Activated CD8-positive, alpha-beta memory T cell treated with anti-CD3 and anti-CD28 coated beads, Interleukin-2, amount 50 U/mL, for 24 hours (primary cell): ENCODE data around the gene DPYD.

Experiments
- DNase-seq: peaks from one replicate; pipeline ENCODE4 v3.0.0-alpha.2; 2020; ENCODE audit errors: extremely low read depth

DPYD gene

GRCh38 chr1:97920832-97921571 is at the start of gene DPYD:
TSS of gene DPYD (minus strand) at chr1:97921034. CDS start at chr1:97920922, 112 bp downstream.
- peak; percentile 51 for DNase-seq

- DNase-seq = no peak
Measured at GRCh38 chr1:97960470-97960869, 39.6 kb upstream of the DPYD start.

GRCh38 chr1:97947695-97948094 is 26.9 kb upstream of the DPYD start:
- no peak for DNase-seq

GRCh38 chr1:97943354-97943753 is 22.5 kb upstream of the DPYD start:
- DNase-seq = no peak

GRCh38 chr1:97942161-97943123 is 21.6 kb upstream of the DPYD start:
- DNase-seq = no peak

- no peak for DNase-seq
Measured at GRCh38 chr1:97938285-97938642, 17.4 kb upstream of the DPYD start.

GRCh38 chr1:97936976-97937375 is 16.1 kb upstream of the DPYD start:
- no peak for DNase-seq

- DNase-seq = no peak
Measured at GRCh38 chr1:97934491-97934890, 13.7 kb upstream of the DPYD start.

- no peak for DNase-seq
Measured at GRCh38 chr1:97929874-97930851, 9.3 kb upstream of the DPYD start.

GRCh38 chr1:97926017-97926708 is 5.3 kb upstream of the DPYD start:
- no peak for DNase-seq

GRCh38 chr1:97925151-97925550 is 4.3 kb upstream of the DPYD start:
- DNase-seq = no peak

GRCh38 chr1:97923811-97924210 is 3.0 kb upstream of the DPYD start:
- DNase-seq = no peak

- DNase-seq = no peak
Measured at GRCh38 chr1:97920276-97920831, 480 bp downstream of the DPYD start.

- DNase-seq = no peak
Measured at GRCh38 chr1:97919585-97920261, 1.1 kb downstream of the DPYD start.

GRCh38 chr1:97918961-97919360 is 1.9 kb downstream of the DPYD start:
- no peak for DNase-seq

- no peak for DNase-seq
Measured at GRCh38 chr1:97913506-97914139, 7.2 kb downstream of the DPYD start.

GRCh38 chr1:97911266-97912215 is 9.3 kb downstream of the DPYD start:
- no peak for DNase-seq

GRCh38 chr1:97909266-97909665 is 11.6 kb downstream of the DPYD start:
- no peak for DNase-seq

GRCh38 chr1:97907886-97908285 is 12.9 kb downstream of the DPYD start:
- no peak for DNase-seq
